Neural progenitor cell (in vitro differentiated cells): ENCODE measurements around the gene RBBP8NL. TPM values are rescaled to one million over a fixed set of nuclear protein-coding genes. Genes with fewer than 3 reads are reported as not detected.

Source experiments
- DNase-seq: peaks from one replicate; pipeline ENCODE4 v3.0.0-alpha.2; 2016; ENCODE audit warnings: low spot score
- H2AFZ ChIP-seq: fragments of 200-600 bp; sonication (generic); replicated peaks from 2 replicates; pipeline ENCODE4 v1.6.1; 2016; ENCODE audit warnings: antibody characterized with exemption
- H3F3A ChIP-seq: fragments of 200-600 bp; sonication (generic); 2 replicates; pipeline ENCODE4 v1.6.1; 2016; ENCODE audit warnings: antibody characterized with exemption, low read depth
- H3K27ac ChIP-seq: fragments of 200-600 bp; sonication (generic); 2 replicates; pipeline ENCODE4 v1.5.1; 2016; ENCODE audit warnings: mild to moderate bottlenecking
- H3K27me3 ChIP-seq: fragments of 200-600 bp; sonication (generic); 2 replicates; pipeline ENCODE4 v1.6.1; 2016; ENCODE audit warnings: mild to moderate bottlenecking, moderate library complexity
- H3K36me3 ChIP-seq: fragments of 200-600 bp; sonication (generic); 2 replicates; pipeline ENCODE4 v1.5.1; 2016
- H3K4me1 ChIP-seq: fragments of 200-600 bp; sonication (generic); 2 replicates; pipeline ENCODE4 v1.6.1; 2016; ENCODE audit warnings: mixed run types
- H3K4me2 ChIP-seq: fragments of 200-600 bp; sonication (generic); 2 replicates; pipeline ENCODE4 v1.6.1; 2016
- H3K4me3 ChIP-seq: fragments of 200-600 bp; sonication (generic); 2 replicates; pipeline ENCODE4 v1.5.1; 2016
- H3K79me2 ChIP-seq: fragments of 200-600 bp; sonication (generic); 2 replicates; pipeline ENCODE4 v1.6.1; 2016; ENCODE audit warnings: low read depth
- H3K9ac ChIP-seq: fragments of 200-600 bp; sonication (generic); 2 replicates; pipeline ENCODE4 v1.6.1; 2016
- H3K9me3 ChIP-seq: fragments of 200-600 bp; sonication (generic); 2 replicates; pipeline ENCODE4 v1.5.1; 2016; ENCODE audit warnings: low read depth
- H4K20me1 ChIP-seq: fragments of 200-600 bp; sonication (generic); 2 replicates; pipeline ENCODE4 v1.6.1; 2016; ENCODE audit warnings: low read depth
- H3K27ac Mint-ChIP-seq: 3 replicates; pipeline ENCODE4 v1.8.0; 2021; ENCODE audit warnings: mixed read lengths
- H3K27me3 Mint-ChIP-seq: 2 replicates; pipeline ENCODE4 v1.8.0; 2022; ENCODE audit warnings: low read depth, mild to moderate bottlenecking, inconsistent platforms, moderate library complexity, mixed read lengths; ENCODE audit not compliant: insufficient read depth
- H3K36me3 Mint-ChIP-seq: 3 replicates; pipeline ENCODE4 v1.8.0; 2021; ENCODE audit warnings: mixed read lengths
- H3K4me1 Mint-ChIP-seq: 3 replicates; pipeline ENCODE4 v1.8.0; 2021; ENCODE audit warnings: mixed read lengths
- H3K4me3 Mint-ChIP-seq: 3 replicates; pipeline ENCODE4 v1.8.0; 2021; ENCODE audit warnings: mild to moderate bottlenecking, moderate library complexity, mixed read lengths
- H3K9me3 Mint-ChIP-seq: 3 replicates; pipeline ENCODE4 v1.8.0; 2020; ENCODE audit warnings: mixed read lengths
- CTCF ChIP-seq: fragments of 200-600 bp; sonication (generic); IDR thresholded peaks from 2 replicates; pipeline ENCODE4 v1.5.1; 2017; ENCODE audit warnings: antibody characterized with exemption, mild to moderate bottlenecking
- EZH2 ChIP-seq: fragments of 200-600 bp; sonication (generic); IDR thresholded peaks from 2 replicates; pipeline ENCODE4 v1.6.1; 2017; ENCODE audit warnings: antibody characterized with exemption, mild to moderate bottlenecking, moderate library complexity
- EZH2phosphoT487 ChIP-seq: fragments of 200-600 bp; sonication (generic); IDR thresholded peaks from 2 replicates; pipeline ENCODE4 v1.6.1; 2017; ENCODE audit warnings: antibody characterized with exemption
- total RNA-seq: library from RNA; depleted of rRNA; stranded (reverse); fragments of >200 nt; gene quantifications from 2 replicates; pipeline ENCODE4 v1.2.3, GENCODE V29; 2015; ENCODE audit warnings: low replicate concordance

Gene RBBP8NL
- total RNA-seq, 1 donor from 2014 or later: not detected

- no peak overlapping the region for H3K9ac ChIP-seq
- DNase-seq: no peak
- H3F3A ChIP-seq: peaks cover 7% of the 10 kb centered on the region
- peaks cover 27% of the 10 kb centered on the region for H3K27me3 ChIP-seq
- no peak overlapping the region for H3K4me3 ChIP-seq
- peaks cover 8% of the 10 kb centered on the region for H3K27me3 Mint-ChIP-seq
- no peaks in the 10 kb centered on the region for H3K9me3 Mint-ChIP-seq
- TF ChIP-seq EZH2 (no peak), EZH2phosphoT487 (no peak)
- peaks cover 15% of the 10 kb centered on the region for H3K4me1 Mint-ChIP-seq
- no peaks in the 10 kb centered on the region for H3K36me3 ChIP-seq
- H2AFZ ChIP-seq: no peak overlapping the region
- no peak overlapping the region for H3K27ac ChIP-seq
- H4K20me1 ChIP-seq: peaks cover 26% of the 10 kb centered on the region
- no peak overlapping the region for H3K27ac Mint-ChIP-seq
- H3K36me3 Mint-ChIP-seq: peaks cover 3% of the 10 kb centered on the region
- no peaks in the 10 kb centered on the region for H3K79me2 ChIP-seq
- H3K9me3 ChIP-seq: no peaks in the 10 kb centered on the region
- H3K4me2 ChIP-seq: no peak overlapping the region
- H3K4me1 ChIP-seq: peaks cover 13% of the 10 kb centered on the region
- peak overlapping the region; percentile 83 for H3K4me3 Mint-ChIP-seq
Observed at GRCh38 chr20:62408055-62408454, 19.3 kb downstream of the RBBP8NL start.

- H3K27me3 Mint-ChIP-seq: peaks cover 8% of the 10 kb centered on the region
- Histone ChIP-seq H3K9me3 (no peaks in the 10 kb centered on the region), H3K27ac (no peak within 1 kb of the TSS), H4K20me1 (peaks cover 26% of the 10 kb centered on the region), H3K4me3 (peak within 1 kb of the TSS; percentile 91), H3K9ac (peak within 1 kb of the TSS; percentile 68), H2AFZ (peak within 1 kb of the TSS; percentile 91), H3F3A (peaks cover 7% of the 10 kb centered on the region), H3K79me2 (no peaks in the 10 kb centered on the region), H3K27me3 (peaks cover 27% of the 10 kb centered on the region), H3K36me3 (no peaks in the 10 kb centered on the region), H3K4me2 (peak within 1 kb of the TSS; percentile 93), H3K4me1 (peaks cover 13% of the 10 kb centered on the region)
- peaks cover 15% of the 10 kb centered on the region for H3K4me1 Mint-ChIP-seq
- no peak within 1 kb of the TSS for H3K27ac Mint-ChIP-seq
- DNase-seq: peak; percentile 98
- H3K9me3 Mint-ChIP-seq: no peaks in the 10 kb centered on the region
- no peak for TF ChIP-seq EZH2
- no peak for TF ChIP-seq EZH2phosphoT487
- TF ChIP-seq CTCF: no peak
- H3K4me3 Mint-ChIP-seq: peak within 1 kb of the TSS; percentile 87
- peaks cover 3% of the 10 kb centered on the region for H3K36me3 Mint-ChIP-seq
Observed at GRCh38 chr20:62407221-62407992, 19.9 kb downstream of the RBBP8NL start, which contains the start of gene CABLES2. Gene CABLES2, minus strand, starts transcription at chr20:62407285. Its CDS starts 9 bp downstream, at chr20:62407276.

- H3K36me3 ChIP-seq: no peaks in the 10 kb centered on the region
- H3K4me2 ChIP-seq: peak overlapping the region; percentile 93
- no peak overlapping the region for H2AFZ ChIP-seq
- TF ChIP-seq EZH2phosphoT487: no peak
- no peak for TF ChIP-seq EZH2
- no peak for TF ChIP-seq CTCF
- H3K4me3 ChIP-seq: peak overlapping the region; percentile 91
- peaks cover 13% of the 10 kb centered on the region for H3K4me1 ChIP-seq
- Mint-ChIP-seq H3K9me3 (no peaks in the 10 kb centered on the region), H3K4me3 (peak overlapping the region; percentile 87), H3K27ac (no peak overlapping the region), H3K4me1 (peaks cover 15% of the 10 kb centered on the region), H3K27me3 (peaks cover 8% of the 10 kb centered on the region), H3K36me3 (peaks cover 3% of the 10 kb centered on the region)
- H3K27ac ChIP-seq: no peak overlapping the region
- H3K27me3 ChIP-seq: peaks cover 27% of the 10 kb centered on the region
- H3K9ac ChIP-seq: peak overlapping the region; percentile 68
- peak; percentile 31 for DNase-seq
- peaks cover 26% of the 10 kb centered on the region for H4K20me1 ChIP-seq
- no peaks in the 10 kb centered on the region for H3K79me2 ChIP-seq
- peaks cover 7% of the 10 kb centered on the region for H3F3A ChIP-seq
- H3K9me3 ChIP-seq: no peaks in the 10 kb centered on the region
Observed at GRCh38 chr20:62406635-62407176, 20.6 kb downstream of the RBBP8NL start.
